ENCODE results near the gene CFAP74.
"Not testable (repeated sequence)": the region's sequence is repeated elsewhere in the genome, so short reads cannot be mapped to it uniquely, and the experiment has no call there.

Gene CFAP74

GRCh38 chr1:1942753-1943656 lies 60.6 kb downstream of the CFAP74 start:
- Mint-ChIP-seq H3K27me3 (no peaks in the 10 kb centered on the region), H3K36me3 (no peaks in the 10 kb centered on the region), H3K4me1 (no peaks in the 10 kb centered on the region), H3K9me3 (no peaks in the 10 kb centered on the region), H3K4me3 (no peak overlapping the region), H3K27ac (no peak overlapping the region)

GRCh38 chr1:1941868-1942752 lies 61.5 kb downstream of the CFAP74 start:
- no peaks in the 10 kb centered on the region for H3K9me3 Mint-ChIP-seq
- H3K27ac Mint-ChIP-seq: no peak overlapping the region
- no peaks in the 10 kb centered on the region for H3K4me1 Mint-ChIP-seq
- H3K4me3 Mint-ChIP-seq: no peak overlapping the region
- H3K27me3 Mint-ChIP-seq: no peaks in the 10 kb centered on the region
- H3K36me3 Mint-ChIP-seq: no peaks in the 10 kb centered on the region

- no peaks in the 10 kb centered on the region for H3K9me3 Mint-ChIP-seq
- no peak overlapping the region for H3K27ac Mint-ChIP-seq
- H3K4me1 Mint-ChIP-seq: no peaks in the 10 kb centered on the region
- H3K4me3 Mint-ChIP-seq: no peak overlapping the region
- H3K27me3 Mint-ChIP-seq: no peaks in the 10 kb centered on the region
- H3K36me3 Mint-ChIP-seq: no peaks in the 10 kb centered on the region
Measured at GRCh38 chr1:1941211-1941841, 62.3 kb downstream of the CFAP74 start.

GRCh38 chr1:1940123-1940425 lies 63.5 kb downstream of the CFAP74 start:
- Mint-ChIP-seq H3K36me3 (no peaks in the 10 kb centered on the region), H3K27ac (no peak overlapping the region), H3K27me3 (peaks cover 2% of the 10 kb centered on the region), H3K4me3 (no peak overlapping the region), H3K9me3 (no peaks in the 10 kb centered on the region), H3K4me1 (no peaks in the 10 kb centered on the region)

- Mint-ChIP-seq H3K27ac (no peak overlapping the region), H3K4me1 (no peaks in the 10 kb centered on the region), H3K4me3 (no peak overlapping the region), H3K27me3 (peaks cover 2% of the 10 kb centered on the region), H3K36me3 (no peaks in the 10 kb centered on the region), H3K9me3 (no peaks in the 10 kb centered on the region)
Measured at GRCh38 chr1:1939296-1940122, 64.1 kb downstream of the CFAP74 start.

- Mint-ChIP-seq H3K27ac (no peak overlapping the region), H3K36me3 (no peaks in the 10 kb centered on the region), H3K4me3 (no peak overlapping the region), H3K9me3 (no peaks in the 10 kb centered on the region), H3K27me3 (peaks cover 2% of the 10 kb centered on the region), H3K4me1 (no peaks in the 10 kb centered on the region)
Measured at GRCh38 chr1:1938613-1939295, 64.8 kb downstream of the CFAP74 start.

GRCh38 chr1:1938276-1938573 lies 65.4 kb downstream of the CFAP74 start:
- Mint-ChIP-seq H3K27ac (no peak overlapping the region), H3K4me3 (no peak overlapping the region), H3K9me3 (no peaks in the 10 kb centered on the region), H3K27me3 (peaks cover 2% of the 10 kb centered on the region), H3K4me1 (no peaks in the 10 kb centered on the region), H3K36me3 (no peaks in the 10 kb centered on the region)

GRCh38 chr1:1937549-1938275 lies 65.9 kb downstream of the CFAP74 start:
- Mint-ChIP-seq H3K27me3 (peaks cover 2% of the 10 kb centered on the region), H3K27ac (no peak overlapping the region), H3K4me3 (no peak overlapping the region), H3K36me3 (no peaks in the 10 kb centered on the region), H3K9me3 (no peaks in the 10 kb centered on the region), H3K4me1 (no peaks in the 10 kb centered on the region)

- no peak overlapping the region for H3K4me3 Mint-ChIP-seq
- peaks cover 2% of the 10 kb centered on the region for H3K27me3 Mint-ChIP-seq
Measured at GRCh38 chr1:1937061-1937460, 66.5 kb downstream of the CFAP74 start.

GRCh38 chr1:1934848-1935247 lies 68.7 kb downstream of the CFAP74 start:
- H3K9me3 Mint-ChIP-seq, H3K4me1 Mint-ChIP-seq, H3K27me3 Mint-ChIP-seq, H3K4me3 Mint-ChIP-seq, H3K36me3 Mint-ChIP-seq, H3K27ac Mint-ChIP-seq: not testable (repeated sequence)

More at GRCh38 chr1:1937061-1937460, 66.5 kb downstream of the CFAP74 start:
- no peaks in the 10 kb centered on the region for H3K9me3 Mint-ChIP-seq
- H3K4me1 Mint-ChIP-seq: no peaks in the 10 kb centered on the region
- no peak overlapping the region for H3K27ac Mint-ChIP-seq
- no peaks in the 10 kb centered on the region for H3K36me3 Mint-ChIP-seq

GRCh38 chr1:1929639-1930545 lies 73.7 kb downstream of the CFAP74 start:
- H3K27ac Mint-ChIP-seq: no peak overlapping the region
- no peak overlapping the region for H3K4me3 Mint-ChIP-seq
- H3K9me3 Mint-ChIP-seq: no peaks in the 10 kb centered on the region
- no peaks in the 10 kb centered on the region for H3K36me3 Mint-ChIP-seq
- no peaks in the 10 kb centered on the region for H3K27me3 Mint-ChIP-seq
- H3K4me1 Mint-ChIP-seq: no peaks in the 10 kb centered on the region

- H3K4me3 Mint-ChIP-seq: no peak overlapping the region
- H3K27ac Mint-ChIP-seq: no peak overlapping the region
- H3K36me3 Mint-ChIP-seq: no peaks in the 10 kb centered on the region
Measured at GRCh38 chr1:1929102-1929638, 74.4 kb downstream of the CFAP74 start.

More at GRCh38 chr1:1929102-1929638, 74.4 kb downstream of the CFAP74 start:
- H3K4me1 Mint-ChIP-seq: no peaks in the 10 kb centered on the region
- no peaks in the 10 kb centered on the region for H3K9me3 Mint-ChIP-seq
- H3K27me3 Mint-ChIP-seq: no peaks in the 10 kb centered on the region

All from activated naive CD4-positive, alpha-beta T cell treated with anti-CD3 and anti-CD28 coated beads, Interleukin-2, amount 50 U/mL, for 24 hours (primary cell).